GM12878 (cell line): ENCODE measurements around the gene RALGPS2. TPM values are rescaled to one million over a fixed set of nuclear protein-coding genes. Genes with fewer than 3 reads are reported as not detected.

Experiments
- ATAC-seq: fragments of 200-7000 bp; cut with Tn5 transposase; 3 replicates; pipeline ENCODE4 v1.9.1; 2020; ENCODE audit warnings: mild to moderate bottlenecking, moderate library complexity
- BruUV-seq: library from RNA; stranded (reverse); fragments of 400-500 nt; replicated peaks from 2 replicates; lab custom pipeline; 2021; lab: Mats Ljungman, UMichigan
- CTCF ChIA-PET: fragments of 300-600 bp; sonication (Branson Sonifier 250); formaldehyde crosslinking; extraction: SDS; loops from one replicate; lab custom pipeline; 2021; ENCODE audit warnings: inconsistent platforms; lab: Yijun Ruan, JAX
- POLR2A ChIA-PET: fragments of 350-600 bp; formaldehyde crosslinking; extraction: SDS; loops from one replicate; lab custom pipeline; 2021; ENCODE audit warnings: inconsistent platforms; lab: Charles Lee
- RAD21 ChIA-PET: fragments of 300-600 bp; sonication (Branson Sonifier 250); formaldehyde crosslinking; loops from one replicate; lab custom pipeline; 2023; ENCODE audit warnings: antibody characterized with exemption; ENCODE audit not compliant: unreplicated experiment; lab: Charles Lee
- SMC1A ChIA-PET: fragments of 300-600 bp; sonication (Branson Sonifier 250); formaldehyde crosslinking; loops from one replicate; lab custom pipeline; 2023; ENCODE audit not compliant: unreplicated experiment, uncharacterized antibody; lab: Charles Lee
- DNase-seq: peaks from one replicate; pipeline ENCODE4 v3.0.0-alpha.2; 2011; ENCODE audit warnings: low read depth, low spot score
- FAIRE-seq: peaks from 3 replicates; lab custom pipeline; 2011; peaks lifted over from hg19 to GRCh38; lab: Jason Lieb, UNC
- H2AFZ ChIP-seq: 2 replicates; pipeline ENCODE4 v1.6.0; 2011; ENCODE audit warnings: low read depth, low read length, control low read depth; ENCODE audit not compliant: control insufficient read depth
- H3K27ac ChIP-seq: 2 replicates; pipeline ENCODE4 v1.5.1; 2011; ENCODE audit warnings: control low read depth; ENCODE audit not compliant: control insufficient read depth, insufficient read depth
- H3K27me3 ChIP-seq, 2 experiments: replicated peaks in 1 of 2; 2 replicates each; pipeline versions ENCODE4 v1.6.0 to v1.6.1; 2011; ENCODE audit warnings: low read length in 1 of 2; ENCODE audit not compliant: control insufficient read depth in 2 of 2, insufficient read depth in 2 of 2
- H3K36me3 ChIP-seq, 2 experiments: 2 replicates each; pipeline ENCODE4 v1.5.1; 2011; ENCODE audit warnings: low read length in 1 of 2; ENCODE audit not compliant: control insufficient read depth in 2 of 2, insufficient read depth in 2 of 2
- H3K4me1 ChIP-seq: 2 replicates; pipeline ENCODE4 v1.6.1; 2011; ENCODE audit warnings: mild to moderate bottlenecking, low read length, moderate library complexity, mixed read lengths; ENCODE audit not compliant: control insufficient read depth, insufficient read depth
- H3K4me2 ChIP-seq: 2 replicates; pipeline ENCODE4 v1.6.0; 2011; ENCODE audit warnings: control low read depth; ENCODE audit not compliant: control insufficient read depth, insufficient read depth
- H3K4me3 ChIP-seq: fragments of 200-600 bp; sonication (generic); 2 replicates; pipeline ENCODE4 v1.5.1; 2016
- H3K79me2 ChIP-seq: 2 replicates; pipeline ENCODE4 v1.6.0; 2011; ENCODE audit warnings: low read length; ENCODE audit not compliant: control insufficient read depth, insufficient read depth
- H3K9ac ChIP-seq: 2 replicates; pipeline ENCODE4 v1.8.0; 2011; ENCODE audit warnings: low read length, control low read depth, mixed read lengths; ENCODE audit not compliant: control insufficient read depth, insufficient read depth
- H3K9me3 ChIP-seq: replicated peaks from 3 replicates; pipeline ENCODE4 v1.5.1; 2011; ENCODE audit warnings: mild to moderate bottlenecking, low read length; ENCODE audit not compliant: control insufficient read depth, insufficient read depth
- H4K20me1 ChIP-seq: 2 replicates; pipeline ENCODE4 v1.6.0; 2011; ENCODE audit not compliant: control insufficient read depth, insufficient read depth
- BACH1 ChIP-seq: fragments of 450-650 bp; IDR thresholded peaks from 2 replicates; pipeline ENCODE4 v1.6.1; 2017; ENCODE audit warnings: mild to moderate bottlenecking, borderline replicate concordance
- CBFB ChIP-seq: IDR thresholded peaks from 2 replicates; pipeline ENCODE4 v1.6.1; 2016; ENCODE audit warnings: antibody characterized with exemption, low read depth
- EED ChIP-seq: sonication (generic); IDR thresholded peaks from 2 replicates; pipeline ENCODE4 v1.6.1; 2016; ENCODE audit warnings: antibody characterized with exemption, low read depth
- IRF3 ChIP-seq: fragments of 450-650 bp; IDR thresholded peaks from 2 replicates; pipeline ENCODE4 v1.6.1; 2014; ENCODE audit warnings: mild to moderate bottlenecking
- IRF4 ChIP-seq: IDR thresholded peaks from 2 replicates; pipeline ENCODE4 v1.6.1; 2011; ENCODE audit warnings: low read depth, low read length
- LARP7 ChIP-seq: fragments of 450-650 bp; IDR thresholded peaks from 2 replicates; pipeline ENCODE4 v1.6.1; 2017; ENCODE audit warnings: mild to moderate bottlenecking
- MTA2 ChIP-seq: fragments of 450-650 bp; IDR thresholded peaks from 2 replicates; pipeline ENCODE4 v1.6.1; 2016; ENCODE audit warnings: low read depth, mild to moderate bottlenecking, moderate library complexity
- PKNOX1 ChIP-seq: fragments of 450-650 bp; IDR thresholded peaks from 2 replicates; pipeline ENCODE4 v1.6.1; 2016; ENCODE audit warnings: mild to moderate bottlenecking
- RAD51 ChIP-seq: fragments of 450-650 bp; IDR thresholded peaks from 2 replicates; pipeline ENCODE4 v1.6.1; 2016; ENCODE audit warnings: moderate library complexity, mild to moderate bottlenecking, inconsistent platforms
- RB1 ChIP-seq: fragments of 450-650 bp; formaldehyde crosslinking; IDR thresholded peaks from 2 replicates; pipeline ENCODE4 v1.6.1; 2017; ENCODE audit warnings: mild to moderate bottlenecking, borderline replicate concordance
- RUNX3 ChIP-seq: IDR thresholded peaks from 2 replicates; pipeline ENCODE4 v1.6.1; 2012; ENCODE audit warnings: low read length, inconsistent platforms
- SIX5 ChIP-seq: IDR thresholded peaks from 2 replicates; pipeline ENCODE4 v1.6.1; 2011; ENCODE audit warnings: mild to moderate bottlenecking, low read depth, low read length, moderate library complexity; ENCODE audit not compliant: severe bottlenecking
- TAF1 ChIP-seq: IDR thresholded peaks from 2 replicates; pipeline ENCODE4 v1.6.1; 2011; ENCODE audit warnings: mild to moderate bottlenecking, low read depth, low read length, borderline replicate concordance
- ZNF207 ChIP-seq: fragments of 450-650 bp; IDR thresholded peaks from 2 replicates; pipeline ENCODE4 v1.6.1; 2014; ENCODE audit warnings: antibody characterized with exemption, mild to moderate bottlenecking, borderline replicate concordance
- ZZZ3 ChIP-seq: IDR thresholded peaks from 2 replicates; pipeline ENCODE4 v1.6.1; 2011; ENCODE audit warnings: low read depth; ENCODE audit not compliant: control insufficient read depth, insufficient read length
- WGBS: methylation state at CpG from one replicate; pipeline ENCODE4 v1.1.6; 2016; ENCODE audit warnings: low lambda C conversion rate; ENCODE audit not compliant: insufficient replicate concordance, insufficient coverage; ENCODE audit errors: missing lambda C conversion rate; 5-methylcytosine and 5-hydroxymethylcytosine counted together
- in situ Hi-C: fragments of 300-500 bp; cut with MboI; formaldehyde crosslinking; loops from 9 replicates; pipeline ENCODE4 v1.14.3; 2018; ENCODE audit warnings: mixed read lengths
- intact Hi-C: fragments of 100-400 bp; cut with micrococcal nuclease; formaldehyde crosslinking; loops from one replicate; pipeline ENCODE4 v1.14.2; 2022; ENCODE audit not compliant: unreplicated experiment
- polyA plus RNA-seq, 11 experiments: library from polyadenylated mRNA; depleted of rRNA in 4 of 11; unstranded in 6 of 11; stranded (reverse) in 5 of 11; fragments of >200 nt; fragmentation: Nextera tagmentation in 4 of 11; fragmentation: Illumina TruSeq in 1 of 11; extraction: Ambion mirVana in 4 of 11; extraction: Trizol in 1 of 11; gene quantifications; 1 replicate in 1 of 11; 2 replicates in 10 of 11; pipeline versions ENCODE4 v1.2.1 to v1.2.3, GENCODE V29; 2011 to 2016; ENCODE audit warnings: inconsistent platforms in 2 of 11, missing spikeins in 2 of 11, low read depth in 1 of 11
- total RNA-seq, 4 experiments: library from RNA; depleted of rRNA in 3 of 4; stranded (reverse); fragments of >200 nt in 3 of 4; fragmentation: Illumina TruSeq in 1 of 4; extraction: Trizol in 1 of 4; gene quantifications; 2 replicates each; pipeline versions ENCODE4 v1.2.1 to v1.2.3, GENCODE V29; 2013 to 2021
- TF ChIP-seq, protein P1 (sequence below): IDR thresholded peaks from 2 replicates; pipeline ENCODE4 v1.6.1; 2011; ENCODE audit warnings: low read depth, mild to moderate bottlenecking, low read length, moderate library complexity, borderline replicate concordance; ENCODE audit errors: extremely low read depth
- TF ChIP-seq, protein P2 (sequence below): fragments of 150-350 bp; IDR thresholded peaks from 2 replicates; pipeline ENCODE4 v1.6.1; 2014; ENCODE audit warnings: mild to moderate bottlenecking, low read depth, low read length
- TF ChIP-seq, protein P3 (sequence below): fragments of 450-650 bp; formaldehyde crosslinking; IDR thresholded peaks from 2 replicates; pipeline ENCODE4 v1.4.0; 2022; ENCODE audit warnings: mild to moderate bottlenecking, moderate library complexity

Gene RALGPS2
- total and polyA plus RNA-seq, 10 of the 15 experiments (the other 5 are each of a cell fraction or from before 2014, with no cell fraction given), result 0.08 to 3.7 (median 0.50) TPM

GRCh38 chr1:178868706-178869105 lies 143.7 kb downstream of the RALGPS2 start:
- intact Hi-C loops, result no loop called here
- no peaks in the 10 kb centered on the region for H3K36me3 ChIP-seq
- no peak overlapping the region for H2AFZ ChIP-seq
- H4K20me1 ChIP-seq, result no peaks in the 10 kb centered on the region
- ATAC-seq (no peak), DNase-seq (no peak), FAIRE-seq (no peak)
- no peaks in the 10 kb centered on the region for H3K79me2 ChIP-seq
- no peak overlapping the region for H3K27ac ChIP-seq
- no peaks in the 10 kb centered on the region for H3K9me3 ChIP-seq
- in situ Hi-C loops, result no loop called here
- ChIA-PET RAD21 (no interaction called here), POLR2A (no interaction called here), SMC1A (interaction anchor here (1.4 to 2.8 kb wide), 2 partner anchors 8 to 12 kb away, joined by 4 to 8 read pairs; no protein-coding TSS in a partner anchor), CTCF (interaction anchor here (1.5 kb wide), 1 partner anchor 12 kb away, joined by 5 read pairs; no protein-coding TSS in a partner anchor)
- H3K4me1 ChIP-seq, result no peaks in the 10 kb centered on the region
- H3K4me3 ChIP-seq, result no peak overlapping the region
- H3K27me3 ChIP-seq, result no peaks in the 10 kb centered on the region
- no TSS peak for BruUV-seq
- no peak overlapping the region for H3K4me2 ChIP-seq
- 96% methylated on average over 1 of the region's 1 CpG for WGBS
- no peak overlapping the region for H3K9ac ChIP-seq
- TF ChIP-seq CBFB, result no peak
- TF ChIP-seq ZZZ3, result no peak
- no peak for TF ChIP-seq IRF4
- no peak for TF ChIP-seq EED
- no peak for TF ChIP-seq SIX5
- no peak for TF ChIP-seq TAF1
- TF ChIP-seq, protein P1, sequence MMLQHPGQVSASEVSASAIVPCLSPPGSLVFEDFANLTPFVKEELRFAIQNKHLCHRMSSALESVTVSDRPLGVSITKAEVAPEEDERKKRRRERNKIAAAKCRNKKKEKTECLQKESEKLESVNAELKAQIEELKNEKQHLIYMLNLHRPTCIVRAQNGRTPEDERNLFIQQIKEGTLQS, result no peak
- no peak for TF ChIP-seq RB1
- no peak for TF ChIP-seq MTA2
- no peak for TF ChIP-seq PKNOX1
- TF ChIP-seq, protein P2, sequence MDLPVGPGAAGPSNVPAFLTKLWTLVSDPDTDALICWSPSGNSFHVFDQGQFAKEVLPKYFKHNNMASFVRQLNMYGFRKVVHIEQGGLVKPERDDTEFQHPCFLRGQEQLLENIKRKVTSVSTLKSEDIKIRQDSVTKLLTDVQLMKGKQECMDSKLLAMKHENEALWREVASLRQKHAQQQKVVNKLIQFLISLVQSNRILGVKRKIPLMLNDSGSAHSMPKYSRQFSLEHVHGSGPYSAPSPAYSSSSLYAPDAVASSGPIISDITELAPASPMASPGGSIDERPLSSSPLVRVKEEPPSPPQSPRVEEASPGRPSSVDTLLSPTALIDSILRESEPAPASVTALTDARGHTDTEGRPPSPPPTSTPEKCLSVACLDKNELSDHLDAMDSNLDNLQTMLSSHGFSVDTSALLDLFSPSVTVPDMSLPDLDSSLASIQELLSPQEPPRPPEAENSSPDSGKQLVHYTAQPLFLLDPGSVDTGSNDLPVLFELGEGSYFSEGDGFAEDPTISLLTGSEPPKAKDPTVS, result no peak
- TF ChIP-seq LARP7, result no peak
- no peak for TF ChIP-seq ZNF207
- TF ChIP-seq BACH1, result no peak
- TF ChIP-seq, protein P3, sequence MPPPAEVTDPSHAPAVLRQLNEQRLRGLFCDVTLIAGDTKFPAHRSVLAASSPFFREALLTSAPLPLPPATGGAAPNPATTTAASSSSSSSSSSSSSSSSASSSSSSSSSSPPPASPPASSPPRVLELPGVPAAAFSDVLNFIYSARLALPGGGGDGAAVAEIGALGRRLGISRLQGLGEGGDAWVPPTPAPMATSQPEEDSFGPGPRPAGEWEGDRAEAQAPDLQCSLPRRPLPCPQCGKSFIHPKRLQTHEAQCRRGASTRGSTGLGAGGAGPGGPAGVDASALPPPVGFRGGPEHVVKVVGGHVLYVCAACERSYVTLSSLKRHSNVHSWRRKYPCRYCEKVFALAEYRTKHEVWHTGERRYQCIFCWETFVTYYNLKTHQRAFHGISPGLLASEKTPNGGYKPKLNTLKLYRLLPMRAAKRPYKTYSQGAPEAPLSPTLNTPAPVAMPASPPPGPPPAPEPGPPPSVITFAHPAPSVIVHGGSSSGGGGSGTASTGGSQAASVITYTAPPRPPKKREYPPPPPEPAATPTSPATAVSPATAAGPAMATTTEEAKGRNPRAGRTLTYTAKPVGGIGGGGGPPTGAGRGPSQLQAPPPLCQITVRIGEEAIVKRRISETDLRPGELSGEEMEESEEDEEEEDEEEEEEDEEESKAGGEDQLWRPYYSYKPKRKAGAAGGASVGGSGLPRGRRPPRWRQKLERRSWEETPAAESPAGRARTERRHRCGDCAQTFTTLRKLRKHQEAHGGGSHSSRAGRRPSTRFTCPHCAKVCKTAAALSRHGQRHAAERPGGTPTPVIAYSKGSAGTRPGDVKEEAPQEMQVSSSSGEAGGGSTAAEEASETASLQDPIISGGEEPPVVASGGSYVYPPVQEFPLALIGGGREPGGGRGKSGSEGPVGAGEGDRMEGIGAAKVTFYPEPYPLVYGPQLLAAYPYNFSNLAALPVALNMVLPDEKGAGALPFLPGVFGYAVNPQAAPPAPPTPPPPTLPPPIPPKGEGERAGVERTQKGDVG (CRISPR knock-in tag), result no peak
- TF ChIP-seq RUNX3, result no peak
- TF ChIP-seq IRF3, result no peak
- no peak for TF ChIP-seq RAD51
